MM.1S (cell line): Measurements from ENCODE around the gene MAPK10.

Experiments
- DNase-seq: peaks from one replicate; pipeline ENCODE4 v3.0.0-alpha.2; 2015
- H2AFZ ChIP-seq: fragments of 300-600 bp; sonication (generic); 2 replicates; pipeline ENCODE4 v1.6.0; 2016; ENCODE audit warnings: antibody characterized with exemption, low read length
- H3F3A ChIP-seq: fragments of 300-600 bp; sonication (generic); 2 replicates; pipeline ENCODE4 v1.6.1; 2016; ENCODE audit warnings: mild to moderate bottlenecking, antibody characterized with exemption, low read length, moderate library complexity, mixed read lengths; ENCODE audit not compliant: insufficient read depth
- H3K27ac ChIP-seq: fragments of 300-600 bp; sonication (generic); 2 replicates; pipeline ENCODE4 v1.5.1; 2016; ENCODE audit warnings: mild to moderate bottlenecking, low read length
- H3K27me3 ChIP-seq: fragments of 300-600 bp; sonication (generic); replicated peaks from 2 replicates; pipeline ENCODE4 v1.6.0; 2016; ENCODE audit warnings: low read length; ENCODE audit not compliant: insufficient read depth
- H3K36me3 ChIP-seq: fragments of 300-600 bp; sonication (generic); replicated peaks from 2 replicates; pipeline ENCODE4 v1.6.1; 2016; ENCODE audit warnings: mild to moderate bottlenecking, low read length, mixed read lengths; ENCODE audit not compliant: insufficient read depth
- H3K4me1 ChIP-seq: fragments of 300-600 bp; sonication (generic); 2 replicates; pipeline ENCODE4 v1.6.1; 2016; ENCODE audit warnings: low read length, mixed read lengths
- H3K4me2 ChIP-seq: fragments of 300-600 bp; sonication (generic); 2 replicates; pipeline ENCODE4 v1.6.0; 2016; ENCODE audit warnings: low read depth, low read length
- H3K4me3 ChIP-seq: fragments of 300-600 bp; sonication (generic); 2 replicates; pipeline ENCODE4 v1.5.1; 2016; ENCODE audit warnings: low read length, mixed read lengths
- H3K79me2 ChIP-seq: fragments of 300-600 bp; sonication (generic); 2 replicates; pipeline ENCODE4 v1.6.1; 2016; ENCODE audit warnings: mixed run types, low read length, mixed read lengths
- H3K9ac ChIP-seq: fragments of 300-600 bp; sonication (generic); 2 replicates; pipeline ENCODE4 v1.6.1; 2016; ENCODE audit warnings: low read length, mixed read lengths
- H3K9me2 ChIP-seq: fragments of 300-600 bp; sonication (generic); replicated peaks from 2 replicates; pipeline ENCODE4 v1.6.1; 2016; ENCODE audit warnings: mild to moderate bottlenecking, low read length, mixed read lengths; ENCODE audit not compliant: insufficient read depth
- H3K9me3 ChIP-seq: fragments of 300-600 bp; sonication (generic); replicated peaks from 2 replicates; pipeline ENCODE4 v1.6.1; 2016; ENCODE audit warnings: mild to moderate bottlenecking, low read length, mixed read lengths; ENCODE audit not compliant: insufficient read depth
- H4K20me1 ChIP-seq: fragments of 300-600 bp; sonication (generic); 2 replicates; pipeline ENCODE4 v1.6.1; 2016; ENCODE audit warnings: mild to moderate bottlenecking, low read length, moderate library complexity, mixed read lengths; ENCODE audit not compliant: insufficient read depth
- EZH2 ChIP-seq: fragments of 300-600 bp; sonication (generic); optimal IDR thresholded peaks from 2 replicates; pipeline ENCODE3; 2017; ENCODE audit warnings: low read depth, mild to moderate bottlenecking, antibody characterized with exemption, low read length, mixed read lengths
- EZH2phosphoT487 ChIP-seq: fragments of 300-600 bp; sonication (generic); IDR thresholded peaks from 2 replicates; pipeline ENCODE4 v1.6.1; 2018; ENCODE audit warnings: antibody characterized with exemption, low read length
- TF ChIP-seq, protein P1 (sequence below): fragments of 300-600 bp; sonication (generic); IDR thresholded peaks from 2 replicates; pipeline ENCODE4 v1.5.1; 2016; ENCODE audit warnings: antibody characterized with exemption, low read length, mixed read lengths

MAPK10 gene

DNA sequence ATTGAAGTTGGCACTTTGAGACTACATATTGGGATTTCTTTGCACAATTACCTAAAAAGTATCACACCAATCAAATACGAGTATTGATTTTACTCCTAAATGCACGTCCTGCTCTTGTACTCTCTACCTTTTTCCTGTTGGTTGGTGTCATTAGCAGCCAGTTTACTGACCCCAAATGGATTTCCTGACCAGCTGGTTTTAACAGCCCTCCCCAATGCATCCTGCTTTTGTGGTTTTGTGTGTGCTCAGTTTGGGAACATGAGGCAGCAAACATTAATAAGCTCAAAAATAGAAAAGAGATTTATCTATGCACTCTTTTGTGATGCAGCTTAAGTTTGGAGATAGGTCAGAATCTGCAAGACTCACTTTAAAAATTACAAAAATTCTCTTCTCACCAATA is 230.3 kb downstream of the MAPK10 start:
- Histone ChIP-seq H3K79me2 (no peaks in the 10 kb centered on the region), H3K9ac (no peak overlapping the region), H3K4me3 (no peak overlapping the region), H4K20me1 (no peaks in the 10 kb centered on the region), H3K27me3 (no peaks in the 10 kb centered on the region), H3K9me3 (no peaks in the 10 kb centered on the region), H3K27ac (no peak overlapping the region), H3F3A (no peaks in the 10 kb centered on the region), H3K4me2 (no peak overlapping the region), H2AFZ (no peak overlapping the region), H3K4me1 (no peaks in the 10 kb centered on the region), H3K9me2 (no peaks in the 10 kb centered on the region), H3K36me3 (no peaks in the 10 kb centered on the region)
- DNase-seq = no peak
- TF ChIP-seq EZH2phosphoT487 = no peak
- TF ChIP-seq, protein P1, sequence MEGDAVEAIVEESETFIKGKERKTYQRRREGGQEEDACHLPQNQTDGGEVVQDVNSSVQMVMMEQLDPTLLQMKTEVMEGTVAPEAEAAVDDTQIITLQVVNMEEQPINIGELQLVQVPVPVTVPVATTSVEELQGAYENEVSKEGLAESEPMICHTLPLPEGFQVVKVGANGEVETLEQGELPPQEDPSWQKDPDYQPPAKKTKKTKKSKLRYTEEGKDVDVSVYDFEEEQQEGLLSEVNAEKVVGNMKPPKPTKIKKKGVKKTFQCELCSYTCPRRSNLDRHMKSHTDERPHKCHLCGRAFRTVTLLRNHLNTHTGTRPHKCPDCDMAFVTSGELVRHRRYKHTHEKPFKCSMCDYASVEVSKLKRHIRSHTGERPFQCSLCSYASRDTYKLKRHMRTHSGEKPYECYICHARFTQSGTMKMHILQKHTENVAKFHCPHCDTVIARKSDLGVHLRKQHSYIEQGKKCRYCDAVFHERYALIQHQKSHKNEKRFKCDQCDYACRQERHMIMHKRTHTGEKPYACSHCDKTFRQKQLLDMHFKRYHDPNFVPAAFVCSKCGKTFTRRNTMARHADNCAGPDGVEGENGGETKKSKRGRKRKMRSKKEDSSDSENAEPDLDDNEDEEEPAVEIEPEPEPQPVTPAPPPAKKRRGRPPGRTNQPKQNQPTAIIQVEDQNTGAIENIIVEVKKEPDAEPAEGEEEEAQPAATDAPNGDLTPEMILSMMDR = no peak

DNA sequence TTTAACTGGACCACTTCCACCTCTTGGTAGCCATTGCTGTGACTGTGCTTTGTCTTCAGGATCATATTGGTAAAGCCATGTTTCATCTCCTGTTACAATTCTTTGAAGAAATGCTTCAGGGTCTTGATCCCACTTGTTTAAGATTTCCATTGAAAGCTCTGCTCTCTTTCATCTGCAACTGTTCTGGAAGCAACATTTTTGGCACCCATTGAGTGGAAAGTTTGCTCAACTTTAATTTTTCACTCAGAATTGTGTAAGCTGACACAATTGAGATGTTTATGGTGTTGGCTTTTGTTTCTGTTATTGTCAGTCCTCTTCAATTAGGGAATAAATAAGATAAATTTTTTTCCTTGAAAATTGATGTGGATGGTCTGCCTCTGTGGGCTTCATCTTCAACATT is 237.4 kb downstream of the MAPK10 start:
- TF ChIP-seq, protein P1 = no peak
- TF ChIP-seq EZH2 (no peak), EZH2phosphoT487 (no peak)
- no peaks in the 10 kb centered on the region for H3K4me1 ChIP-seq
- no peaks in the 10 kb centered on the region for H3K79me2 ChIP-seq
- no peak overlapping the region for H3K9ac ChIP-seq
- no peak overlapping the region for H3K27ac ChIP-seq
- no peaks in the 10 kb centered on the region for H3F3A ChIP-seq
- no peaks in the 10 kb centered on the region for H3K27me3 ChIP-seq
- H3K4me2 ChIP-seq = no peak overlapping the region
- H3K9me3 ChIP-seq = no peaks in the 10 kb centered on the region
- no peak overlapping the region for H2AFZ ChIP-seq
- no peak for DNase-seq
- no peaks in the 10 kb centered on the region for H3K36me3 ChIP-seq
- H4K20me1 ChIP-seq = no peaks in the 10 kb centered on the region
- H3K4me3 ChIP-seq = no peak overlapping the region
- H3K9me2 ChIP-seq = no peaks in the 10 kb centered on the region

DNA sequence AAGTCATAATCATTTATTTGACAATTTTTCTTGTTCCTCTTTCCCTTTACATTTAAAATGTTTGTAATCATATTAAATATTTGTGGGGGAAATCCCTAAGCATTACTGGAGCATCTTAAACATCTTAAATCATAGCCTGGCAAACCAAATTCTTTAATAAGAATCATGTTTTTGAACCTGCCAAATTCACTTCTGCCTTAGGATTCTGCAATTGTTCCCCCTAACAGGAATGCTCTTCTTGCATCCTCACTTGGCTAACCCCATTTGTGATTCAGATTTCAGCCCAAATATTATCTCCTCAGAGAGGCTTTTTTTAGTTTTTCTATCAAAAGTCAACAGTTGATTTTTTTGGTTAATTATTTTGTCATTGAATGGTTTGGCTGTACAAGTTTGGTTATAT is 241.1 kb downstream of the MAPK10 start:
- Histone ChIP-seq H3K4me2 (no peak overlapping the region), H3K36me3 (no peaks in the 10 kb centered on the region), H3K9me2 (no peaks in the 10 kb centered on the region), H4K20me1 (no peaks in the 10 kb centered on the region), H3K9me3 (no peaks in the 10 kb centered on the region), H3K9ac (no peak overlapping the region), H3K27ac (no peak overlapping the region), H2AFZ (no peak overlapping the region), H3K79me2 (no peaks in the 10 kb centered on the region), H3F3A (no peaks in the 10 kb centered on the region), H3K27me3 (no peaks in the 10 kb centered on the region), H3K4me1 (no peaks in the 10 kb centered on the region), H3K4me3 (no peak overlapping the region)
- TF ChIP-seq, protein P1 = no peak
- TF ChIP-seq EZH2phosphoT487 (no peak), EZH2 (no peak)
- DNase-seq = no peak
